HG02588 (cell line): ENCODE data around the gene HMGCS2.

ENCODE experiments used
- ATAC-seq: cut with Tn5 transposase; IDR thresholded peaks from one replicate; pipeline ENCODE4 v1.9.1; 2021; ENCODE audit warnings: mild to moderate bottlenecking, moderate library complexity; ENCODE audit not compliant: unreplicated experiment

HMGCS2 gene

GRCh38 chr1:119764220-119764619, 4.5 kb downstream of the HMGCS2 start:
- no peak for ATAC-seq

GRCh38 chr1:119762953-119763352, 5.8 kb downstream of the HMGCS2 start:
- ATAC-seq: no peak

GRCh38 chr1:119762409-119762808, 6.3 kb downstream of the HMGCS2 start:
- ATAC-seq: no peak

GRCh38 chr1:119758584-119758983, 10.1 kb downstream of the HMGCS2 start:
- no peak for ATAC-seq

GRCh38 chr1:119752592-119752991, 16.1 kb downstream of the HMGCS2 start:
- ATAC-seq: no peak

GRCh38 chr1:119748040-119748439, 20.7 kb downstream of the HMGCS2 start:
- ATAC-seq: no peak

GRCh38 chr1:119747451-119747850, 21.3 kb downstream of the HMGCS2 start:
- no peak for ATAC-seq

DNA sequence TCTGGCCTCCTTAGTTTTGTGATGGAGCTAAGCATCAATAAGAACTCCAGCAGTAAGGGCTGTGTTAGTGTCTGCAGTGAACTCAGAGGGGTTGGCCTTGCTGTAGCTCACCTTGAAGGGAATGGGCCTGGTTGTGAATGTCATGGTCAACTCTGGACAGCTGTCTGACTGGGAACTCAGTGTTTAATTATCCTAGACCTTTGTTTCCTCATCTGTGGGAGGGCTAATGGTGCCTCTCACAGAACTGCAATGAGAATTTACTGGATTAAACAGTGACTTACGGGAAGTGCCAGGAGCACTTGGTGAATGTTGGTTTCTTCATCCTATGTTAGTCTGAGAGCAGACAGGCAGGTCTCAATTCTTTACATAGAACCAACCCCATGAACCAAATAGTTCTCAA, 23.7 kb downstream of the HMGCS2 start:
- ATAC-seq: no peak

DNA sequence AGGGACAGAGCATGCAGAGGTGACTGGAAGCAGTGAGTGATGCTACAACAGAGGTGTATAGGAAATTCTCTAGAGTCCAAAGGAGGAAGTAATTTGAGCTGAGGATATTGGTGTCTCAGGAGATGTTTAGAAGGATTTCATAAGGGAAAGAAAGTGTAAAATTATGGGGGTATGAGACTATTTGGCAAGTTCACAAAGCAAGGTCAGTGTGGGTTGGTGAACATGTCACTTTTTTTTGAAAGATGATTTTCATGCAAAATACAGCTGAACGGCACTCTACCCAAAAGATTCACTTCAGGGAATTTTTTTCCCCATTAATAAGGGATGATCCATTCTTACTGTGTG, 24.1 kb downstream of the HMGCS2 start:
- ATAC-seq: no peak

GRCh38 chr1:119743776-119744597, 24.7 kb downstream of the HMGCS2 start:
- peak; percentile 77 for ATAC-seq

DNA sequence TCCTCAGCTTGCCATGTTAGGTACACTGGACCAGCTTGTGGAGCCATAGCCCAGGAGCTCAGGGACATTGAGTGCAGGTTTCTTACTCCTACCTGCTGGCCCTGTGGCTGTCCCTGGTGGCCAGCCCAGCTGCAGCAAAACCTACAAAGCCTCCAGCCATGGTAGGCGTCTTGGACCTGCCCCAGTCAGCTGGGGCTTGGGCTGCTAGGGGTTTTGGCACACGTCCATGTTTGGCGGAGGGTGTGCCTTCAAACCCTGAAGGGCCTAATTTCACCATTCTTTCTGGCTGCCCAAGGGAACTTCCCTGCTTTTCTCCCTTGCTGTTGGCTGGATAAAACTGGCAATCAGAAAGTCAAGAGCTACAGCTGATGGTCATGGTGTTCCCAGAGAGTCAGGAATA, 25.4 kb downstream of the HMGCS2 start:
- no peak for ATAC-seq

GRCh38 chr1:119742677-119743076, 26.0 kb downstream of the HMGCS2 start:
- no peak for ATAC-seq

DNA sequence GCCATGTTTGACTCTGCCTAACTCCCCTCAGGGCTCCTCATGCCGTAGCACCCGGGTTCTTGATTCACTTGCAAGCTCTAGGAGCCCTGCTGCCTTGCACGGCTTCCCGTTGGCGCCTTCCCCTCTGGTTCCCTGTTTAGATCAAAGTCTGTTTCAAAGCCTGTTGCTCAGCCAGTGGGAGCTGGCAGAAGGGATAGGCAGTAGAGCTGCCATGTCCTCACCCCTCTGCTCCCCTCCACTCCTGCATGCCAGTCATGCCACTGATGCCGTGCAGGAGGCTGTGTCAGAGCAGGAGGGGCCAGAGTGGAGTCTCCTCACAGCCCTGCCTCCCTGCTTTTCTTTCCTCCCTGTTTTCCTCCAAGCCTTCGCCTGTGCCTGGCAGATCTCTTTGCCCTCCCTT, 26.5 kb downstream of the HMGCS2 start:
- ATAC-seq: no peak

DNA sequence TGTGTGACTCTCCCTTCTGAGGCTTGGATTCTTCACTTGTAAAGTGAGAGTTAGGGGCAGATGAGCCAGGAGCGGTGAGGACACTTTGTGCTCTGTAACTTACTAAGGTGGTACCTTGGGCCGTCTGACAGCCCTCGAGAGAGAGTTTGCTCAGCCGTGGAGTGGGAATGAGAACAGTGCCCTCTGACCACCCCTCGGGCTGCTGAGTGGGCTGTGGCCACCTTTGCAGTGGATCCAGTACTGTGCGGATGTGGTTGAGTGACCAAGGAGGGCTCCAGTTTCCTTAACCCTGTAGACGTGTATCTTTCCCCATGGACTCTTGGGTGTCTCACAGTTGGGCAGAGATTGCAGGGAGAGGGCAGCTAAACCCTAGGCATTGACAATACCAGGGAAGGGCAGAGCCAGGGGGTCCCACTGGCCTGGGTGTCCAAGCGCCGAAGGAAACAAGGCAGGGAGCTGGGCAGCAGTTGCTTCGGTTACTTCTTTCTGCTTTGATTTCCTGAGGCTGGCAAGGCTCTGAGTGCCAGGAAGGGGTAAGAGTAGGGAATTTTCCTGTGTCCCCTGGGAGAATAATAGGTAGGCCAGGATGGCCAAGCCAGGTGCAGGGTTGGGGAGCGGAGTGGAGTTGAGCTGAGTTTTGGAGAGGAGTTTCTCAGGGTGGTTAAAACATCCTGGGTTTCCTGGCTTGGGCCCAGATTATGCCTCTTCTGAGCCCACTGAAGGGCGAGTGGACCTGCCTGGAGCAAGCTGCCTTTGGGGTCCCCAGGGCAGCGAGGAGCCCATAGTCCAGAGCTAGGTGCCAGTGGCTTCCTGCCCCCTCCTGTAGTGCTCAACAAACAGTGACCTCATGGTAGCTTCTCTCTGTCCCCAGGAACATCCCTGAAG, 27.6 kb downstream of the HMGCS2 start:
- no peak for ATAC-seq

DNA sequence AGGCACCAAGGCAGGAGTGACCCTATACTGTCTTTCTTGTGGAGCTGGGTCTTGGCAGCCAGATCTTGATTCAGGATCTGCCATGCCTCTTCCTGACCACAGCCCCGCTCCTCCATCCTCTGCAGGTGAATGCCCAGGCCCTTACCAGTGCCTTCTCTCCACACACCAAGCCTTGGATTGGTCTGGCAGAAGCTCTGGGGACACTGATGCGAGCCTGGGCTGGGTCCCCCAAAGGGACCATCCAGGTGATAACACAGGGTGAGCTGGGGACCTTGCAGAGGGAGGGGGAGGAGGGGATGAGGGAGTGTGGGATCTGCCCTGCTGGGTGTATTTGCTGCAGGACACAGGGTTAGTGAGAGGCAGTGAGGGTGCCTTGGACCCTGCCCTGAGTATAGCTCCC, 28.4 kb downstream of the HMGCS2 start:
- ATAC-seq: no peak

DNA sequence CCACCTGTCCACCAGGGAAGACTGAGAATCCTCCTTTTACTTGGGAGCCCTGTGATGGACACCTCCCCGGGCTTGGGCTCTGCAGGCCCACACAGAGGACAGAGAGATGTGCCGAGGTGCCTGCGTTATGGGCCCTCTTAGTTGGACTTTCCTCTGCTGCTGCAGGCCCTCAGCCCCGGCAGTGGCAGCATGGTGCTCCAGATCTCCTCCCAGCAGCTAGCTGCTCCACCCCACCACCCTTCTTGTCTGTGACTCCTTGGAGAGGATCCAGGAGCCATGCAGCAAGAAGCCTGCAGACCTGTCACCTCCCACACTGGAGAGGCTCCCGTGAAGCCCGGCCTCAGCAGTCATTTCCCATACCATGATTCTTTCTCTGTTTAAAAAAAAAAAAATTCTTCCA, 29.6 kb downstream of the HMGCS2 start:
- ATAC-seq: no peak

DNA sequence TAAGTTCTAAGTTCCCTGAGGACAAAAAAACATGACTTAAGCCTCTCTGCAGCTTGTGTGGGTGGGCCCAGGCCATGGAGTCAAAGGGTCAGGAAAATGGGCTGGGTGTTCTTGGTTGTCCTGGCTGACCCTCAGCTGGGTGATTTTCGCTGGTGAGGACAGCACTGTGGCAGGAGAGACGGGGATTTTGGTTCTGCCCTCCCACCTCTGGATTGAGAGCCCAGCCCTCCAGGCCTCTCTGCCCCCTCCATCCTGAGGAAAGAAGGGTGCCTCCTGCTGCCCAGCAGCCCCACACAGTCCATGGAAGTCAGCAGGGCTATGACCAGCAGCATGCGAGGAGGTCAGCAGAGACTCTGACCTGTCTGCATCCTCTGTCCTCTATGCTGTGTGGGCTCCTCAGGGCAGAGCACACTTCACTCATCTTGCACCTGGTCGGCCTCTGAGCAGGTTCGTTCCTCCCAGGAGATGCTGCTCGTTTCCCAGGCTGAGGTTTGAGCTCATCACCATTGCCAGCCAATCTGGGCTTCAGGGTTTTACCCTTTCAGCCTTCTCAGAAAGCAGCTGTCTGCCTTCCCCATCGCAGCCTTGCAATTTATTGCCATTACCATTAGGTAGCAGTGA, 30.5 kb downstream of the HMGCS2 start:
- no peak for ATAC-seq

- no peak for ATAC-seq
Measured at GRCh38 chr1:119737040-119737682, 31.5 kb downstream of the HMGCS2 start.

- no peak for ATAC-seq
Measured at GRCh38 chr1:119736649-119737039, 32.1 kb downstream of the HMGCS2 start.

DNA sequence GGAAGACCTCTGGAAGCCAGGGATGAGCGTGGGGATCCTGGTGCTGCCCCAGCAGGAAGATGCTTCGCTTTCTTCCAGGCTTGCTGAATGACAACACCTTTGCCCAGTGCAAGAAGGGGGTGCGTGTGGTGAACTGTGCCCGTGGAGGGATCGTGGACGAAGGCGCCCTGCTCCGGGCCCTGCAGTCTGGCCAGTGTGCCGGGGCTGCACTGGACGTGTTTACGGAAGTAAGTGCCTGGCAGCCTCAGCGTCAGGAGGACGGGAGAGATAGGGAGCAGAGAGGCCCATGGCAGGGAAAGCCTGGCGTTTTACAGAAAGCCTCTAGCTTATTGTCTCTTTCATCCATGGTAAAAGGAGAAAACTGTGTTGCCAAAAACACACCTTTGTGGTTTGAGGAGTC, 33.5 kb downstream of the HMGCS2 start:
- ATAC-seq: no peak

DNA sequence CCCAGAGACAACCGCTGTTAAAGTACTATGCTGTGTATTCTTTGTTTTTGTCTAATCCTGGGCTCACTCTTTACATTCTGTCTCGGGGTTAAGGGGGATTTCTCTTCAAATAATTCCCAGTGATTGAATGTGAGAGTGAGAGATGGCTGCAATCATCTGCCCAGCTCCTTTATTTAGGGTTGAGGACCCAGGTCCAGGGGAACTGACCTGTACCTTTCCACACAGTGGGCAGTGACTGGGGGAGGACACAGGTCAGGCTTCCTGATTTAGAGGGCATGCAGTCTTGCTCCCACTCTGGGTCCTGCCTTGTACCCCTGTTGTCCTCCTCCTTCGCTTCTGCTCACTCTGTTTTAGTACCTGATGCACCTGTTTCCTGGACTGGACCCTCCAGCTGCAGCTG, 35.0 kb downstream of the HMGCS2 start:
- ATAC-seq: no peak
